ENCODE data around the gene DNM1. TPM values are rescaled to one million over a fixed set of nuclear protein-coding genes. Genes with fewer than 3 reads are reported as not detected.
"Not testable (repeated sequence)": the region's sequence is repeated elsewhere in the genome, so short reads cannot be mapped to it uniquely, and the experiment has no call there.

Gene DNM1
- total and polyA plus RNA-seq, 3 donors from 2014 or later = 8.0 to 10.7 (median 9.8) TPM

- no peaks in the 10 kb centered on the region for H3K27me3 ChIP-seq
- DNase-seq = no peak
- TF ChIP-seq, protein P1, sequence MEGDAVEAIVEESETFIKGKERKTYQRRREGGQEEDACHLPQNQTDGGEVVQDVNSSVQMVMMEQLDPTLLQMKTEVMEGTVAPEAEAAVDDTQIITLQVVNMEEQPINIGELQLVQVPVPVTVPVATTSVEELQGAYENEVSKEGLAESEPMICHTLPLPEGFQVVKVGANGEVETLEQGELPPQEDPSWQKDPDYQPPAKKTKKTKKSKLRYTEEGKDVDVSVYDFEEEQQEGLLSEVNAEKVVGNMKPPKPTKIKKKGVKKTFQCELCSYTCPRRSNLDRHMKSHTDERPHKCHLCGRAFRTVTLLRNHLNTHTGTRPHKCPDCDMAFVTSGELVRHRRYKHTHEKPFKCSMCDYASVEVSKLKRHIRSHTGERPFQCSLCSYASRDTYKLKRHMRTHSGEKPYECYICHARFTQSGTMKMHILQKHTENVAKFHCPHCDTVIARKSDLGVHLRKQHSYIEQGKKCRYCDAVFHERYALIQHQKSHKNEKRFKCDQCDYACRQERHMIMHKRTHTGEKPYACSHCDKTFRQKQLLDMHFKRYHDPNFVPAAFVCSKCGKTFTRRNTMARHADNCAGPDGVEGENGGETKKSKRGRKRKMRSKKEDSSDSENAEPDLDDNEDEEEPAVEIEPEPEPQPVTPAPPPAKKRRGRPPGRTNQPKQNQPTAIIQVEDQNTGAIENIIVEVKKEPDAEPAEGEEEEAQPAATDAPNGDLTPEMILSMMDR (IDR thresholded peaks at IDR 0.05) = no peak
- TF ChIP-seq POLR2A (IDR thresholded peaks at IDR 0.05) = no peak
- no peaks in the 10 kb centered on the region for H3K4me1 ChIP-seq
- H3K9me3 ChIP-seq = no peaks in the 10 kb centered on the region
- WGBS, 2 donors = 87 to 91% methylated on average over 5 of the region's 5 CpGs
- H3K27ac ChIP-seq = no peak overlapping the region
- H3K36me3 ChIP-seq (ENCODE audit: low read depth, missing control alignments) = no peaks in the 10 kb centered on the region
- H3K4me3 ChIP-seq = no peak overlapping the region
- intact Hi-C loops (cut with DNase I; ENCODE audit: low total_unique reads) = no loop called here
These were observed 23.2 kb downstream of the DNM1 start for GRCh38 chr9:128226412-128226801.

- H3K36me3 ChIP-seq (ENCODE audit: low read depth, missing control alignments); H3K9me3 ChIP-seq; H3K4me3 ChIP-seq; intact Hi-C loops (cut with DNase I; ENCODE audit: low total_unique reads); H3K27me3 ChIP-seq; DNase-seq; H3K27ac ChIP-seq; H3K4me1 ChIP-seq: not testable (repeated sequence)
- 80 to 82% methylated on average over 7 of the region's 7 CpGs for WGBS, 2 donors
These were observed 27.7 kb downstream of the DNM1 start for GRCh38 chr9:128230897-128231296.

- WGBS, 2 donors = 64 to 71% methylated on average over 14 to 16 of the region's 16 CpGs
These were observed 28.7 kb downstream of the DNM1 start for GRCh38 chr9:128231638-128232527.

GRCh38 chr9:128232528-128233428 lies 29.6 kb downstream of the DNM1 start:
- intact Hi-C loops (cut with DNase I; ENCODE audit: low total_unique reads) = no loop called here
- 85 to 95% methylated on average over 15 to 22 of the region's 22 CpGs for WGBS, 2 donors

More at GRCh38 chr9:128231638-128232527, 28.7 kb downstream of the DNM1 start:
- no peaks in the 10 kb centered on the region for H3K27me3 ChIP-seq
- no peak for DNase-seq
- no peaks in the 10 kb centered on the region for H3K36me3 ChIP-seq (ENCODE audit: low read depth, missing control alignments)
- H3K4me3 ChIP-seq = no peak overlapping the region
- H3K27ac ChIP-seq = no peak overlapping the region
- H3K4me1 ChIP-seq = no peaks in the 10 kb centered on the region
- intact Hi-C loops (cut with DNase I; ENCODE audit: low total_unique reads) = no loop called here
- TF ChIP-seq, protein P1 (IDR thresholded peaks at IDR 0.05) = no peak
- H3K9me3 ChIP-seq = no peaks in the 10 kb centered on the region

More at GRCh38 chr9:128232528-128233428, 29.6 kb downstream of the DNM1 start:
- H3K4me3 ChIP-seq = no peak overlapping the region
- H3K9me3 ChIP-seq = no peaks in the 10 kb centered on the region
- no peaks in the 10 kb centered on the region for H3K4me1 ChIP-seq
- H3K36me3 ChIP-seq (ENCODE audit: low read depth, missing control alignments) = no peaks in the 10 kb centered on the region
- DNase-seq = no peak
- no peak overlapping the region for H3K27ac ChIP-seq
- TF ChIP-seq, protein P1 (IDR thresholded peaks at IDR 0.05) = no peak
- TF ChIP-seq POLR2A (IDR thresholded peaks at IDR 0.05) = no peak
- no peaks in the 10 kb centered on the region for H3K27me3 ChIP-seq

Data from testis (tissue), 3 donors.